WTC11 (cell line): Measurements from ENCODE around the gene ZDHHC16. TPM values are rescaled to one million over a fixed set of nuclear protein-coding genes. Genes with fewer than 3 reads are reported as not detected.

Source experiments
- ATAC-seq: fragments of 200-7000 bp; cut with Tn5 transposase; 2 replicates; pipeline ENCODE4 v1.10.0; 2021; ENCODE audit warnings: mild to moderate bottlenecking, moderate library complexity
- CTCF ChIA-PET: fragments of 300-600 bp; sonication (Branson Sonifier 250); formaldehyde crosslinking; loops from one replicate; lab custom pipeline; 2021; ENCODE audit warnings: antibody characterized with exemption; lab: Charles Lee
- POLR2A ChIA-PET: fragments of 350-600 bp; sonication (Branson Sonifier 250); formaldehyde crosslinking; loops from one replicate; lab custom pipeline; 2021; ENCODE audit warnings: antibody characterized with exemption; lab: Charles Lee
- DNase-seq: peaks from one replicate; pipeline ENCODE4 v3.0.0; 2021; ENCODE audit warnings: low spot score
- H3K27ac Mint-ChIP-seq: 2 replicates; pipeline ENCODE4 v1.8.0; 2021; ENCODE audit warnings: mixed read lengths
- H3K27me3 Mint-ChIP-seq: 2 replicates; pipeline ENCODE4 v1.8.0; 2021; ENCODE audit warnings: low read depth, mild to moderate bottlenecking, moderate library complexity, mixed read lengths
- H3K36me3 Mint-ChIP-seq: 2 replicates; pipeline ENCODE4 v1.8.0; 2021; ENCODE audit warnings: mixed read lengths
- H3K4me1 Mint-ChIP-seq: 2 replicates; pipeline ENCODE4 v1.8.0; 2022; ENCODE audit warnings: mixed read lengths
- H3K4me3 Mint-ChIP-seq: 2 replicates; pipeline ENCODE4 v1.8.0; 2021; ENCODE audit warnings: mild to moderate bottlenecking, moderate library complexity, mixed read lengths
- H3K9me3 Mint-ChIP-seq: 2 replicates; pipeline ENCODE4 v1.8.0; 2021; ENCODE audit warnings: mixed read lengths
- ATF1 ChIP-seq: sonication (generic); formaldehyde crosslinking; IDR thresholded peaks from 2 replicates; pipeline ENCODE4 v1.8.1; 2023; ENCODE audit warnings: mild to moderate bottlenecking, moderate library complexity, missing genetic modification reagents
- GABPB1 ChIP-seq: sonication (generic); formaldehyde crosslinking; IDR thresholded peaks from 2 replicates; pipeline ENCODE4 v1.8.1; 2023; ENCODE audit warnings: mild to moderate bottlenecking, missing genetic modification reagents
- JUN ChIP-seq: sonication (generic); formaldehyde crosslinking; IDR thresholded peaks from 2 replicates; pipeline ENCODE4 v1.8.0; 2023; ENCODE audit warnings: mild to moderate bottlenecking, missing genetic modification reagents
- NR2C2 ChIP-seq: sonication (generic); formaldehyde crosslinking; IDR thresholded peaks from 2 replicates; pipeline ENCODE4 v1.8.0; 2022; ENCODE audit warnings: mild to moderate bottlenecking, missing genetic modification reagents
- TEAD4 ChIP-seq: sonication (generic); formaldehyde crosslinking; IDR thresholded peaks from 2 replicates; pipeline ENCODE4 v1.8.0; 2022; ENCODE audit warnings: mild to moderate bottlenecking, missing genetic modification reagents
- ZNF121 ChIP-seq: sonication (generic); formaldehyde crosslinking; IDR thresholded peaks from 2 replicates; pipeline ENCODE4 v1.8.0; 2023; ENCODE audit warnings: missing genetic modification reagents
- ZNF138 ChIP-seq: sonication (generic); formaldehyde crosslinking; conservative IDR thresholded peaks from 2 replicates; pipeline ENCODE4 v1.8.1; 2022; ENCODE audit warnings: mild to moderate bottlenecking, moderate library complexity, missing genetic modification reagents
- total RNA-seq: library from RNA; stranded (reverse); gene quantifications from 3 replicates; pipeline ENCODE4 v1.2.3, GENCODE V29; 2021
- TF ChIP-seq, protein P1 (sequence below): fragments of 250-450 bp; sonication (Bioruptor Pico); IDR thresholded peaks from 2 replicates; pipeline ENCODE4 v2.1.2; 2022; ENCODE audit warnings: mild to moderate bottlenecking, moderate library complexity
- TF ChIP-seq, protein P2 (sequence below): fragments of 250-450 bp; sonication (Bioruptor Pico); IDR thresholded peaks from 2 replicates; pipeline ENCODE4 v1.9.0; 2021; ENCODE audit warnings: mild to moderate bottlenecking
- TF ChIP-seq, protein P3 (sequence below): sonication (generic); formaldehyde crosslinking; IDR thresholded peaks from 2 replicates; pipeline ENCODE4 v1.8.1; 2023; ENCODE audit warnings: mild to moderate bottlenecking, missing genetic modification reagents, borderline replicate concordance
- TF ChIP-seq, protein P4 (sequence below): sonication (generic); formaldehyde crosslinking; IDR thresholded peaks from 2 replicates; pipeline ENCODE4 v1.8.1; 2022; ENCODE audit warnings: low read depth, missing genetic modification reagents, borderline replicate concordance

ZDHHC16 gene
- total RNA-seq, 1 experiment from 2014 or later = 44.4 TPM

DNA sequence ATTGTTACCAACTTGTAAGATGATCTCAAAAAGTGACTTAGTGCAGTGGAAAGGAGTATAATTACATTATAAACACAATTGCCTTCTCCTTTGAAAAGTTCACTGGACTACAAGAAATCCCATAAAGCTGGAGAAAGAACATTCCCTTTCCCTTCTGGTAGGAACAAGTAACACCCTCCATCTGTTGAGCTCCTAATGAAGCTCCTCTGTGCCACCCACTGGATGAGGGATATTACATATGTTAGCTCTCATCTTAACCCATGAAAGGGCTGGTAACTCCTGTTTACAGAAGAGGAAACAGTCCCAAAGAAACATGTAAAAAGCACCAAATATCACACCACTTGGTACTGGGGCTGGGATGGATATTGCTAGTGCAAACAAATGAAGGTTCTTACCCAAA is 11.9 kb upstream of the ZDHHC16 start:
- Mint-ChIP-seq H3K4me3 (no peak overlapping the region), H3K36me3 (peaks cover 74% of the 10 kb centered on the region), H3K27ac (peak overlapping the region; percentile 39; the same call in 1 of the 2 replicates), H3K27me3 (no peaks in the 10 kb centered on the region), H3K9me3 (no peaks in the 10 kb centered on the region), H3K4me1 (peaks cover 6% of the 10 kb centered on the region)
- ChIA-PET CTCF (interaction anchor here (1.0 to 1.8 kb wide), 6 partner anchors 9 to 63 kb away, joined by 3 to 6 read pairs (median 4); no protein-coding TSS in a partner anchor), POLR2A (interaction anchor here (1.0 to 1.2 kb wide), 2 partner anchors 20 to 33 kb away, joined by 3 read pairs; partner anchors contain the start of gene RRP12)
- peak; percentile 52 for ATAC-seq
- TF ChIP-seq ATF1 (no peak), ZNF138 (CRISPR knock-in tag) (no peak), ZNF121 (no peak), GABPB1 (CRISPR knock-in tag) (no peak)
- TF ChIP-seq, protein P1, sequence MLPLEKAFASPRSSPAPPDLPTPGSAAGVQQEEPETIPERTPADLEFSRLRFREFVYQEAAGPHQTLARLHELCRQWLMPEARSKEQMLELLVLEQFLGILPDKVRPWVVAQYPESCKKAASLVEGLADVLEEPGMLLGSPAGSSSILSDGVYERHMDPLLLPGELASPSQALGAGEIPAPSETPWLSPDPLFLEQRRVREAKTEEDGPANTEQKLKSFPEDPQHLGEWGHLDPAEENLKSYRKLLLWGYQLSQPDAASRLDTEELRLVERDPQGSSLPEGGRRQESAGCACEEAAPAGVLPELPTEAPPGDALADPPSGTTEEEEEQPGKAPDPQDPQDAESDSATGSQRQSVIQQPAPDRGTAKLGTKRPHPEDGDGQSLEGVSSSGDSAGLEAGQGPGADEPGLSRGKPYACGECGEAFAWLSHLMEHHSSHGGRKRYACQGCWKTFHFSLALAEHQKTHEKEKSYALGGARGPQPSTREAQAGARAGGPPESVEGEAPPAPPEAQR (CRISPR knock-in tag) = no peak
- TF ChIP-seq, protein P2, sequence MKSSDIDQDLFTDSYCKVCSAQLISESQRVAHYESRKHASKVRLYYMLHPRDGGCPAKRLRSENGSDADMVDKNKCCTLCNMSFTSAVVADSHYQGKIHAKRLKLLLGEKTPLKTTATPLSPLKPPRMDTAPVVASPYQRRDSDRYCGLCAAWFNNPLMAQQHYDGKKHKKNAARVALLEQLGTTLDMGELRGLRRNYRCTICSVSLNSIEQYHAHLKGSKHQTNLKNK (CRISPR knock-in tag) = peak; percentile 51; the same call in 1 of the 2 replicates
- DNase-seq = no peak

DNA sequence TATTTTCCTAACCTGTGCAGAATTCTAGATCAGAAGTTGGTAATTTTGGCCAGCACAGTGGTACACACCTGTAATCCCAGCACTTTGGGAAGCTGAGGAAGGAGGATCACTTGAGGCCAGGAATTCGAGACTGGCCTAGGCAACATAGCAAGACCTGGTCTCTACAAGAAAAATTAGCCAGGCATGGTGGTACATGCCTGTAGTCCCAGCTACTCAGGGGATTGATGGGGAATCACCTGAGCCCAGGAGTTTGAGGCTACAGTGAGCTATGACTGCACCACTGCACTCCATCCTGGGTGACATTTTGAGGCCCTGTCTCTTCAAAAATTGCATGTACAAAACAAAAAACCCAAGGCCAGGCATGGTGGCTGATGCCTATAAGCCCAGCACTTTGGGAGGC is 11.4 kb upstream of the ZDHHC16 start:
- H3K27me3 Mint-ChIP-seq = no peaks in the 10 kb centered on the region
- H3K4me1 Mint-ChIP-seq = peaks cover under 1% of the 10 kb centered on the region
- no peak overlapping the region for H3K4me3 Mint-ChIP-seq
- DNase-seq (no peak), ATAC-seq (peak; percentile 38; the same call in 1 of the 2 replicates)
- ChIA-PET POLR2A (interaction anchor here (0.7 to 1.2 kb wide), 2 partner anchors 20 kb away, joined by 3 to 8 read pairs; no protein-coding TSS in a partner anchor), CTCF (interaction anchor here (1.0 to 1.8 kb wide), 5 partner anchors 10 to 28 kb away, joined by 3 to 6 read pairs (median 4); no protein-coding TSS in a partner anchor)
- H3K36me3 Mint-ChIP-seq = peaks cover 73% of the 10 kb centered on the region
- H3K9me3 Mint-ChIP-seq = no peaks in the 10 kb centered on the region
- peak overlapping the region; percentile 39 for H3K27ac Mint-ChIP-seq
- TF ChIP-seq, protein P2 (CRISPR knock-in tag) = peak; percentile 79
- TF ChIP-seq, protein P3, sequence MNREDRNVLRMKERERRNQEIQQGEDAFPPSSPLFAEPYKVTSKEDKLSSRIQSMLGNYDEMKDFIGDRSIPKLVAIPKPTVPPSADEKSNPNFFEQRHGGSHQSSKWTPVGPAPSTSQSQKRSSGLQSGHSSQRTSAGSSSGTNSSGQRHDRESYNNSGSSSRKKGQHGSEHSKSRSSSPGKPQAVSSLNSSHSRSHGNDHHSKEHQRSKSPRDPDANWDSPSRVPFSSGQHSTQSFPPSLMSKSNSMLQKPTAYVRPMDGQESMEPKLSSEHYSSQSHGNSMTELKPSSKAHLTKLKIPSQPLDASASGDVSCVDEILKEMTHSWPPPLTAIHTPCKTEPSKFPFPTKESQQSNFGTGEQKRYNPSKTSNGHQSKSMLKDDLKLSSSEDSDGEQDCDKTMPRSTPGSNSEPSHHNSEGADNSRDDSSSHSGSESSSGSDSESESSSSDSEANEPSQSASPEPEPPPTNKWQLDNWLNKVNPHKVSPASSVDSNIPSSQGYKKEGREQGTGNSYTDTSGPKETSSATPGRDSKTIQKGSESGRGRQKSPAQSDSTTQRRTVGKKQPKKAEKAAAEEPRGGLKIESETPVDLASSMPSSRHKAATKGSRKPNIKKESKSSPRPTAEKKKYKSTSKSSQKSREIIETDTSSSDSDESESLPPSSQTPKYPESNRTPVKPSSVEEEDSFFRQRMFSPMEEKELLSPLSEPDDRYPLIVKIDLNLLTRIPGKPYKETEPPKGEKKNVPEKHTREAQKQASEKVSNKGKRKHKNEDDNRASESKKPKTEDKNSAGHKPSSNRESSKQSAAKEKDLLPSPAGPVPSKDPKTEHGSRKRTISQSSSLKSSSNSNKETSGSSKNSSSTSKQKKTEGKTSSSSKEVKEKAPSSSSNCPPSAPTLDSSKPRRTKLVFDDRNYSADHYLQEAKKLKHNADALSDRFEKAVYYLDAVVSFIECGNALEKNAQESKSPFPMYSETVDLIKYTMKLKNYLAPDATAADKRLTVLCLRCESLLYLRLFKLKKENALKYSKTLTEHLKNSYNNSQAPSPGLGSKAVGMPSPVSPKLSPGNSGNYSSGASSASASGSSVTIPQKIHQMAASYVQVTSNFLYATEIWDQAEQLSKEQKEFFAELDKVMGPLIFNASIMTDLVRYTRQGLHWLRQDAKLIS = no peak

DNA sequence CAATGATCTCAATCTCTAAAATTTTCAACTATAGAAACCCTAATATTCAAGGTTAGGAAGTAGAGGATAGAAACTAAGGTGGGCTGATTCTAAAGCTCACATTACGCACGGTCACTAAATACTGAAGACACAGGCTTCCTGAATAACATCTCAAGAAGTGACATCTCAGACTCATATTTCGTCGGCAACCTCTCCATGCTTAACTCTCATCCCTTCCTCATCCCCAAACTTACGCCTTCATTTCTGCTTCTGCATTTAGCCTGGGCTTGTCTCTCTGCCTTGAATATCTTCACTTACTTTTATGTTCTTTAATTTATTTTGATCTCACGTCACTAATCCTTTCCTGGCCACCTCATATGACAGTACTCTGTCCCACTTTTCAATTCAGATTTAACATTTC is 10.8 kb upstream of the ZDHHC16 start:
- peaks cover 70% of the 10 kb centered on the region for H3K36me3 Mint-ChIP-seq
- TF ChIP-seq, protein P2 (CRISPR knock-in tag) = peak; percentile 70
- no peak for TF ChIP-seq NR2C2
- TF ChIP-seq, protein P4, sequence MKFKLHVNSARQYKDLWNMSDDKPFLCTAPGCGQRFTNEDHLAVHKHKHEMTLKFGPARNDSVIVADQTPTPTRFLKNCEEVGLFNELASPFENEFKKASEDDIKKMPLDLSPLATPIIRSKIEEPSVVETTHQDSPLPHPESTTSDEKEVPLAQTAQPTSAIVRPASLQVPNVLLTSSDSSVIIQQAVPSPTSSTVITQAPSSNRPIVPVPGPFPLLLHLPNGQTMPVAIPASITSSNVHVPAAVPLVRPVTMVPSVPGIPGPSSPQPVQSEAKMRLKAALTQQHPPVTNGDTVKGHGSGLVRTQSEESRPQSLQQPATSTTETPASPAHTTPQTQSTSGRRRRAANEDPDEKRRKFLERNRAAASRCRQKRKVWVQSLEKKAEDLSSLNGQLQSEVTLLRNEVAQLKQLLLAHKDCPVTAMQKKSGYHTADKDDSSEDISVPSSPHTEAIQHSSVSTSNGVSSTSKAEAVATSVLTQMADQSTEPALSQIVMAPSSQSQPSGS (CRISPR knock-in tag) = no peak
- no peak for TF ChIP-seq TEAD4 (CRISPR knock-in tag)
- no peak for TF ChIP-seq JUN (CRISPR knock-in tag)
- no peaks in the 10 kb centered on the region for H3K4me1 Mint-ChIP-seq
- ChIA-PET CTCF (no interaction called here), POLR2A (interaction anchor here (0.7 kb wide), 1 partner anchor 21 kb away, joined by 8 read pairs; no protein-coding TSS in a partner anchor)
- no peaks in the 10 kb centered on the region for H3K9me3 Mint-ChIP-seq
- H3K27ac Mint-ChIP-seq = peak overlapping the region; percentile 39; the same call in 1 of the 2 replicates
- no peak overlapping the region for H3K4me3 Mint-ChIP-seq
- ATAC-seq = no peak
- no peak for DNase-seq
- H3K27me3 Mint-ChIP-seq = no peaks in the 10 kb centered on the region
